HEK293 (cell line): ENCODE data around the gene PSG3.
"Not testable (repeated sequence)": the region's sequence is repeated elsewhere in the genome, so short reads cannot be mapped to it uniquely, and the experiment has no call there.

Experiments used
- CTCF ChIA-PET: fragments of 350-600 bp; formaldehyde crosslinking; extraction: SDS; loops from one replicate; lab custom pipeline; 2021; ENCODE audit warnings: antibody characterized with exemption; lab: Yijun Ruan, JAX
- POLR2A ChIA-PET: fragments of 300-600 bp; formaldehyde crosslinking; extraction: SDS; loops from one replicate; lab custom pipeline; 2020; ENCODE audit warnings: antibody characterized with exemption, inconsistent platforms; lab: Yijun Ruan, JAX
- H3K27ac ChIP-seq: fragments of 200-500 bp; sonication (Bioruptor generic); 2 replicates; pipeline ENCODE4 v1.5.1; 2014; ENCODE audit warnings: low read depth, low read length, control low read depth, inconsistent platforms; ENCODE audit errors: extremely low read depth
- H3K36me3 ChIP-seq, 2 experiments: fragments of 200-500 bp in 1 of 2; sonication (Bioruptor generic) in 1 of 2; 1 replicate in 1 of 2; 2 replicates in 1 of 2; pipeline ENCODE4 v1.5.1; 2014 to 2017; ENCODE audit warnings: inconsistent platforms in 2 of 2, low read length in 2 of 2; ENCODE audit not compliant: control insufficient read depth in 2 of 2, insufficient read depth in 1 of 2
- H3K4me1 ChIP-seq: fragments of 200-500 bp; sonication (Bioruptor generic); 2 replicates; pipeline ENCODE4 v1.5.1; 2014; ENCODE audit warnings: mild to moderate bottlenecking, low read length, inconsistent platforms; ENCODE audit not compliant: control insufficient read depth, insufficient read depth
- H3K4me3 ChIP-seq: 2 replicates; pipeline ENCODE4 v1.5.1; 2011; ENCODE audit warnings: low read depth, mild to moderate bottlenecking, control low read depth, low read length, moderate library complexity
- H3K9me3 ChIP-seq: fragments of 200-500 bp; sonication (Bioruptor generic); 2 replicates; pipeline ENCODE4 v1.5.1; 2014; ENCODE audit warnings: low read depth, low read length, inconsistent platforms; ENCODE audit not compliant: control insufficient read depth, insufficient read depth
- GFI1B ChIP-seq: fragments of 450-650 bp; formaldehyde crosslinking; IDR thresholded peaks from 2 replicates; pipeline ENCODE4 v1.5.1; 2016; ENCODE audit warnings: missing biosample characterization, missing genetic modification characterization
- KLF7 ChIP-seq: fragments of 450-650 bp; formaldehyde crosslinking; IDR thresholded peaks from 2 replicates; pipeline ENCODE4 v1.5.1; 2016; ENCODE audit warnings: missing biosample characterization, missing genetic modification characterization, borderline replicate concordance
- PRDM1 ChIP-seq: fragments of 450-650 bp; formaldehyde crosslinking; IDR thresholded peaks from 2 replicates; pipeline ENCODE4; 2016; ENCODE audit warnings: missing biosample characterization, missing genetic modification characterization
- SP2 ChIP-seq: fragments of 450-650 bp; formaldehyde crosslinking; IDR thresholded peaks from 2 replicates; pipeline ENCODE4 v1.5.1; 2016; ENCODE audit warnings: missing biosample characterization, missing genetic modification characterization
- YY2 ChIP-seq: fragments of 450-650 bp; formaldehyde crosslinking; IDR thresholded peaks from 2 replicates; pipeline ENCODE4 v1.5.1; 2016; ENCODE audit warnings: missing biosample characterization, missing genetic modification characterization
- ZBTB8A ChIP-seq: fragments of 450-650 bp; formaldehyde crosslinking; IDR thresholded peaks from 2 replicates; pipeline ENCODE4 v1.5.1; 2016; ENCODE audit warnings: missing biosample characterization, missing genetic modification characterization
- ZFHX2 ChIP-seq: fragments of 450-650 bp; formaldehyde crosslinking; conservative IDR thresholded peaks from 2 replicates; pipeline ENCODE4 v1.5.1; 2016; ENCODE audit warnings: missing biosample characterization, missing genetic modification characterization
- ZFP37 ChIP-seq: fragments of 450-650 bp; formaldehyde crosslinking; IDR thresholded peaks from 2 replicates; pipeline ENCODE4 v1.5.1; 2016; ENCODE audit warnings: missing biosample characterization, missing genetic modification characterization
- ZNF114 ChIP-seq: fragments of 450-650 bp; formaldehyde crosslinking; IDR thresholded peaks from 2 replicates; pipeline ENCODE4 v1.5.0; 2017; ENCODE audit warnings: missing biosample characterization, missing genetic modification characterization
- ZNF24 ChIP-seq: fragments of 450-650 bp; formaldehyde crosslinking; IDR thresholded peaks from 2 replicates; pipeline ENCODE4 v1.5.1; 2016; ENCODE audit warnings: missing biosample characterization, missing genetic modification characterization
- ZNF394 ChIP-seq: fragments of 450-650 bp; formaldehyde crosslinking; IDR thresholded peaks from 2 replicates; pipeline ENCODE4 v1.5.1; 2016; ENCODE audit warnings: missing biosample characterization, missing genetic modification characterization, mild to moderate bottlenecking, moderate library complexity, borderline replicate concordance
- ZNF48 ChIP-seq: fragments of 450-650 bp; formaldehyde crosslinking; IDR thresholded peaks from 2 replicates; pipeline ENCODE4 v1.5.1; 2016; ENCODE audit warnings: missing biosample characterization, missing genetic modification characterization
- ZNF544 ChIP-seq: fragments of 450-650 bp; formaldehyde crosslinking; IDR thresholded peaks from 2 replicates; pipeline ENCODE4 v1.5.0; 2017; ENCODE audit warnings: missing biosample characterization, missing genetic modification characterization
- ZNF549 ChIP-seq: fragments of 450-650 bp; IDR thresholded peaks from 2 replicates; pipeline ENCODE4 v1.5.1; 2018; ENCODE audit warnings: missing biosample characterization, missing genetic modification characterization, mild to moderate bottlenecking, inconsistent platforms, moderate library complexity
- ZNF555 ChIP-seq: fragments of 450-650 bp; formaldehyde crosslinking; conservative IDR thresholded peaks from 2 replicates; pipeline ENCODE4 v1.5.1; 2017; ENCODE audit warnings: missing biosample characterization, mild to moderate bottlenecking, missing genetic modification characterization, inconsistent platforms
- ZNF558 ChIP-seq: fragments of 450-650 bp; formaldehyde crosslinking; IDR thresholded peaks from 2 replicates; pipeline ENCODE4 v1.5.1; 2016; ENCODE audit warnings: missing biosample characterization, missing genetic modification characterization
- ZNF560 ChIP-seq: fragments of 450-650 bp; formaldehyde crosslinking; IDR thresholded peaks from 2 replicates; pipeline ENCODE4 v1.5.1; 2017; ENCODE audit warnings: missing biosample characterization, missing genetic modification characterization, borderline replicate concordance
- ZNF624 ChIP-seq: fragments of 450-650 bp; formaldehyde crosslinking; IDR thresholded peaks from 2 replicates; pipeline ENCODE4 v1.5.1; 2017; ENCODE audit warnings: missing biosample characterization, missing genetic modification characterization
- ZNF747 ChIP-seq: fragments of 450-650 bp; formaldehyde crosslinking; IDR thresholded peaks from 2 replicates; pipeline ENCODE4 v1.5.1; 2016; ENCODE audit warnings: missing biosample characterization, missing genetic modification characterization
- ZNF785 ChIP-seq: fragments of 450-650 bp; formaldehyde crosslinking; IDR thresholded peaks from 2 replicates; pipeline ENCODE4 v1.5.1; 2016; ENCODE audit warnings: missing biosample characterization, missing genetic modification characterization
- TF ChIP-seq, protein P1 (sequence below): fragments of 450-650 bp; formaldehyde crosslinking; IDR thresholded peaks from 2 replicates; pipeline ENCODE4 v1.5.1; 2017; ENCODE audit warnings: missing biosample characterization, missing genetic modification characterization
- TF ChIP-seq, protein P2 (sequence below): fragments of 450-650 bp; formaldehyde crosslinking; IDR thresholded peaks from 2 replicates; pipeline ENCODE4 v1.5.1; 2016; ENCODE audit warnings: missing biosample characterization, missing genetic modification characterization
- TF ChIP-seq, protein P3 (sequence below): fragments of 450-650 bp; formaldehyde crosslinking; IDR thresholded peaks from 2 replicates; pipeline ENCODE4 v1.5.1; 2017; ENCODE audit warnings: missing biosample characterization, mild to moderate bottlenecking, missing genetic modification characterization, moderate library complexity
- TF ChIP-seq, protein P4 (sequence below): fragments of 450-650 bp; formaldehyde crosslinking; IDR thresholded peaks from 2 replicates; pipeline ENCODE4 v1.5.1; 2016; ENCODE audit warnings: missing biosample characterization, missing genetic modification characterization
- TF ChIP-seq, protein P5 (sequence below): fragments of 450-650 bp; formaldehyde crosslinking; IDR thresholded peaks from 2 replicates; pipeline ENCODE4 v1.5.1; 2016; ENCODE audit warnings: missing biosample characterization, missing genetic modification characterization

PSG3 gene

DNA sequence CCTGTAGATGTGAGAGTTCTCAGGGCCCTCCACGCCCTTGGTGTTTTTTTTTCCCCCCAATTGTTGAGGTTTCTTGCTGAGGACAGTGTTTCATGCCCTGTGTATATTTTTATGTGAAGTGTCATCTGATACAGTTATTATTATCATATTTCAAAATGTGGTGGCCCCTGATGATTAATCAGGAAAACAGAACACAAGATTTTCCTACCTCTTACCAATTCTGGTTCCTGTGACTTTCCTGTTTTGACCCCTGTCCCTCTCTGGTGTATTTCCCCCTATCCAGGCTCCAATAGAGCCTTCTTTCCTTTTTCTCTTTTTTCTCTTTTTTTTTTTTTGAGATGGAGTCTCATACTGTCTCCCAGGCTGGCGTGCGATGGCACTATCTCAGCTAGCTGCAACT lies 24.6 kb upstream of the PSG3 start:
- Histone ChIP-seq H3K36me3 (no peaks in the 10 kb centered on the region), H3K9me3 (no peaks in the 10 kb centered on the region), H3K27ac (no peak overlapping the region), H3K4me3 (no peak overlapping the region), H3K4me1 (no peaks in the 10 kb centered on the region)
- ChIA-PET POLR2A (no interaction called here), CTCF (interaction anchor here (0.6 to 2.7 kb wide), 3 partner anchors 13 to 286 kb away, joined by 3 to 7 read pairs (median 4); no protein-coding TSS in a partner anchor)
- TF ChIP-seq, protein P1, sequence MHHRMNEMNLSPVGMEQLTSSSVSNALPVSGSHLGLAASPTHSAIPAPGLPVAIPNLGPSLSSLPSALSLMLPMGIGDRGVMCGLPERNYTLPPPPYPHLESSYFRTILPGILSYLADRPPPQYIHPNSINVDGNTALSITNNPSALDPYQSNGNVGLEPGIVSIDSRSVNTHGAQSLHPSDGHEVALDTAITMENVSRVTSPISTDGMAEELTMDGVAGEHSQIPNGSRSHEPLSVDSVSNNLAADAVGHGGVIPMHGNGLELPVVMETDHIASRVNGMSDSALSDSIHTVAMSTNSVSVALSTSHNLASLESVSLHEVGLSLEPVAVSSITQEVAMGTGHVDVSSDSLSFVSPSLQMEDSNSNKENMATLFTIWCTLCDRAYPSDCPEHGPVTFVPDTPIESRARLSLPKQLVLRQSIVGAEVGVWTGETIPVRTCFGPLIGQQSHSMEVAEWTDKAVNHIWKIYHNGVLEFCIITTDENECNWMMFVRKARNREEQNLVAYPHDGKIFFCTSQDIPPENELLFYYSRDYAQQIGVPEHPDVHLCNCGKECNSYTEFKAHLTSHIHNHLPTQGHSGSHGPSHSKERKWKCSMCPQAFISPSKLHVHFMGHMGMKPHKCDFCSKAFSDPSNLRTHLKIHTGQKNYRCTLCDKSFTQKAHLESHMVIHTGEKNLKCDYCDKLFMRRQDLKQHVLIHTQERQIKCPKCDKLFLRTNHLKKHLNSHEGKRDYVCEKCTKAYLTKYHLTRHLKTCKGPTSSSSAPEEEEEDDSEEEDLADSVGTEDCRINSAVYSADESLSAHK = no peak
- no peak for TF ChIP-seq YY2
- TF ChIP-seq ZNF549 (tag by site-specific recombination) = no peak
- TF ChIP-seq ZNF785 (tag by site-specific recombination) = no peak
- TF ChIP-seq ZNF24 (tag by site-specific recombination) = no peak
- no peak for TF ChIP-seq ZNF560 (tag by site-specific recombination)
- no peak for TF ChIP-seq ZBTB8A (tag by site-specific recombination)
- TF ChIP-seq ZNF555 (tag by site-specific recombination) = no peak
- TF ChIP-seq, protein P2, sequence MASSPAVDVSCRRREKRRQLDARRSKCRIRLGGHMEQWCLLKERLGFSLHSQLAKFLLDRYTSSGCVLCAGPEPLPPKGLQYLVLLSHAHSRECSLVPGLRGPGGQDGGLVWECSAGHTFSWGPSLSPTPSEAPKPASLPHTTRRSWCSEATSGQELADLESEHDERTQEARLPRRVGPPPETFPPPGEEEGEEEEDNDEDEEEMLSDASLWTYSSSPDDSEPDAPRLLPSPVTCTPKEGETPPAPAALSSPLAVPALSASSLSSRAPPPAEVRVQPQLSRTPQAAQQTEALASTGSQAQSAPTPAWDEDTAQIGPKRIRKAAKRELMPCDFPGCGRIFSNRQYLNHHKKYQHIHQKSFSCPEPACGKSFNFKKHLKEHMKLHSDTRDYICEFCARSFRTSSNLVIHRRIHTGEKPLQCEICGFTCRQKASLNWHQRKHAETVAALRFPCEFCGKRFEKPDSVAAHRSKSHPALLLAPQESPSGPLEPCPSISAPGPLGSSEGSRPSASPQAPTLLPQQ (tag by site-specific recombination) = no peak
- no peak for TF ChIP-seq ZNF544 (tag by site-specific recombination)
- TF ChIP-seq SP2 (tag by site-specific recombination) = no peak
- no peak for TF ChIP-seq ZNF624 (tag by site-specific recombination)
- TF ChIP-seq ZNF114 (tag by site-specific recombination) = no peak
- TF ChIP-seq GFI1B (tag by site-specific recombination) = no peak
- TF ChIP-seq PRDM1 (tag by site-specific recombination) = no peak
- TF ChIP-seq, protein P3, sequence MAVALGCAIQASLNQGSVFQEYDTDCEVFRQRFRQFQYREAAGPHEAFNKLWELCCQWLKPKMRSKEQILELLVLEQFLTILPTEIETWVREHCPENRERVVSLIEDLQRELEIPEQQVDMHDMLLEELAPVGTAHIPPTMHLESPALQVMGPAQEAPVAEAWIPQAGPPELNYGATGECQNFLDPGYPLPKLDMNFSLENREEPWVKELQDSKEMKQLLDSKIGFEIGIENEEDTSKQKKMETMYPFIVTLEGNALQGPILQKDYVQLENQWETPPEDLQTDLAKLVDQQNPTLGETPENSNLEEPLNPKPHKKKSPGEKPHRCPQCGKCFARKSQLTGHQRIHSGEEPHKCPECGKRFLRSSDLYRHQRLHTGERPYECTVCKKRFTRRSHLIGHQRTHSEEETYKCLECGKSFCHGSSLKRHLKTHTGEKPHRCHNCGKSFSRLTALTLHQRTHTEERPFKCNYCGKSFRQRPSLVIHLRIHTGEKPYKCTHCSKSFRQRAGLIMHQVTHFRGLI = no peak
- no peak for TF ChIP-seq ZFHX2 (tag by site-specific recombination)
- no peak for TF ChIP-seq ZNF48 (tag by site-specific recombination)

DNA sequence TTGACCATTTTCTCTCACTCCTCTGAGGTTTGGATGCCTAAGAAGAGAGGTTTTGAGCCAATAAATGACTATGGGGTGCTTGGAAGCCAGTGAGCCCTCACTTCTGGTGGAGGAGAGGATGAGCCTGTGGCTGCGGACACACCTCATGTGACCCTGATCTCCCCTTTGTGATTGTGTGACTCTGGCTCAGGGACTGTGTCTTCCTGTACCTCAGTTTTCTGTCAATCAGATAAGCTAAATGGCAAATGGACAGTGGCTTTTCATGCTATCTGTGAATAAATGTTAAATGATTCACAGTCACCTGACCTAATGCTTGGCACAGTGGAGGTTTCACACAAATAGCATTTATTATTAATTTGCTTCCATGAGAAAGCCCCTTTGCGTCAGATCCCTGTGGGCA lies 22.5 kb upstream of the PSG3 start:
- ChIA-PET POLR2A (no interaction called here), CTCF (interaction anchor here (0.9 to 2.7 kb wide), 2 partner anchors 15 to 128 kb away, joined by 4 to 7 read pairs; no protein-coding TSS in a partner anchor)
- H3K27ac ChIP-seq = no peak overlapping the region

DNA sequence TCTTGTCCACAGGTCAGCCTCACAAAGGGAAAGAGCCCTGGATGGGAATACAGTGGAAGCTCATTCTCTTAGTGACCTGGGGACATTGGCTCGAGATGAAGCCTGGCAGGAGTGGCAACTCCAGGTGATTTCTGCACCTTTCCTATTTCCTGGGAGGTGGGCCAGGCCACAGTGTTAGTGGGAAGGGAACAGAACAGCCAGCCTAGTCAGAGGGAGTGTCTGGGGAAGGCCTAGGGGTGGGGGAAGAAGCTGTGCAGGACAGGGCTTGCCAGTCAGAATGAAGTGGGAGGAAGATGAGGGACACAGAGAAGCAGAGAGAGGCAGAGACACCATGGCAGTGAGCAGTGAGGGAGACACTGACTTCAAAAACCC lies 21.6 kb upstream of the PSG3 start:
- POLR2A ChIA-PET, H3K27ac ChIP-seq: not testable (repeated sequence)
- CTCF ChIA-PET = interaction anchor here (0.6 kb wide), 1 partner anchor 60 kb away, joined by 3 read pairs; no protein-coding TSS in a partner anchor

More for the DNA sequence above, 22.5 kb upstream of the PSG3 start:
- H3K4me3 ChIP-seq = no peak overlapping the region
- no peaks in the 10 kb centered on the region for H3K9me3 ChIP-seq
- TF ChIP-seq, protein P4, sequence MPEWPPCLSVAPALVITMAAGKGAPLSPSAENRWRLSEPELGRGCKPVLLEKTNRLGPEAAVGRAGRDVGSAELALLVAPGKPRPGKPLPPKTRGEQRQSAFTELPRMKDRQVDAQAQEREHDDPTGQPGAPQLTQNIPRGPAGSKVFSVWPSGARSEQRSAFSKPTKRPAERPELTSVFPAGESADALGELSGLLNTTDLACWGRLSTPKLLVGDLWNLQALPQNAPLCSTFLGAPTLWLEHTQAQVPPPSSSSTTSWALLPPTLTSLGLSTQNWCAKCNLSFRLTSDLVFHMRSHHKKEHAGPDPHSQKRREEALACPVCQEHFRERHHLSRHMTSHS (tag by site-specific recombination) = no peak
- no peak for TF ChIP-seq ZFP37 (tag by site-specific recombination)
- no peak for TF ChIP-seq ZNF747
- no peak for TF ChIP-seq ZNF394 (tag by site-specific recombination)
- TF ChIP-seq, protein P5, sequence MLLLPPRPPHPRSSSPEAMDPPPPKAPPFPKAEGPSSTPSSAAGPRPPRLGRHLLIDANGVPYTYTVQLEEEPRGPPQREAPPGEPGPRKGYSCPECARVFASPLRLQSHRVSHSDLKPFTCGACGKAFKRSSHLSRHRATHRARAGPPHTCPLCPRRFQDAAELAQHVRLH (tag by site-specific recombination) = no peak
- TF ChIP-seq KLF7 (tag by site-specific recombination) = no peak
- TF ChIP-seq GFI1B (tag by site-specific recombination) = no peak
- no peak for TF ChIP-seq ZNF558 (tag by site-specific recombination)
- no peaks in the 10 kb centered on the region for H3K4me1 ChIP-seq
- H3K36me3 ChIP-seq = no peaks in the 10 kb centered on the region

More for the DNA sequence above, 21.6 kb upstream of the PSG3 start:
- H3K4me3 ChIP-seq, H3K4me1 ChIP-seq, H3K9me3 ChIP-seq, H3K36me3 ChIP-seq: not testable (repeated sequence)
